Activated CD4-positive, alpha-beta T cell treated with anti-CD3 and anti-CD28 coated beads, Interleukin-2, amount 10 ng/mL, durations not matched to agents 24 days and 14 days (primary cell): ENCODE results near the gene MLLT10. TPM values are rescaled to one million over a fixed set of nuclear protein-coding genes. Genes with fewer than 3 reads are reported as not detected.
"Not testable (repeated sequence)": the region's sequence is repeated elsewhere in the genome, so short reads cannot be mapped to it uniquely, and the experiment has no call there.

Experiments used
- DNase-seq: peaks from one replicate; pipeline ENCODE4 v3.0.0; 2022
- H3K27ac Mint-ChIP-seq: one replicate; pipeline ENCODE4 v1.8.0; 2022; ENCODE audit warnings: mild to moderate bottlenecking, mixed read lengths
- H3K27me3 Mint-ChIP-seq: one replicate; pipeline ENCODE4 v1.8.0; 2022; ENCODE audit warnings: mixed read lengths
- H3K36me3 Mint-ChIP-seq: one replicate; pipeline ENCODE4 v1.8.0; 2022; ENCODE audit warnings: low read depth, mild to moderate bottlenecking, mixed read lengths
- H3K4me1 Mint-ChIP-seq: one replicate; pipeline ENCODE4 v1.8.0; 2021; ENCODE audit warnings: mixed read lengths
- H3K4me3 Mint-ChIP-seq: one replicate; pipeline ENCODE4 v1.8.0; 2022; ENCODE audit warnings: mild to moderate bottlenecking, moderate library complexity, mixed read lengths
- H3K9me3 Mint-ChIP-seq: one replicate; pipeline ENCODE4 v1.8.0; 2021; ENCODE audit warnings: mixed read lengths
- intact Hi-C: fragments of 100-400 bp; cut with micrococcal nuclease; formaldehyde crosslinking; loops from one replicate; pipeline ENCODE4 v1.15.1; 2023
- total RNA-seq: library from RNA; stranded (reverse); gene quantifications from 2 replicates; pipeline ENCODE4 v1.2.3, GENCODE V29; 2022

MLLT10 gene
- total RNA-seq, 1 donor from 2014 or later = 42.0 TPM

- peaks cover 19% of the 10 kb centered on the region for H3K36me3 Mint-ChIP-seq
- no peaks in the 10 kb centered on the region for H3K27me3 Mint-ChIP-seq
- intact Hi-C loops = no loop called here
- no peak overlapping the region for H3K4me3 Mint-ChIP-seq
- H3K27ac Mint-ChIP-seq = no peak overlapping the region
- H3K9me3 Mint-ChIP-seq = no peaks in the 10 kb centered on the region
- DNase-seq = no peak
- peaks cover 10% of the 10 kb centered on the region for H3K4me1 Mint-ChIP-seq
Measured at GRCh38 chr10:21617267-21617666, 83.2 kb downstream of the MLLT10 start.

DNA sequence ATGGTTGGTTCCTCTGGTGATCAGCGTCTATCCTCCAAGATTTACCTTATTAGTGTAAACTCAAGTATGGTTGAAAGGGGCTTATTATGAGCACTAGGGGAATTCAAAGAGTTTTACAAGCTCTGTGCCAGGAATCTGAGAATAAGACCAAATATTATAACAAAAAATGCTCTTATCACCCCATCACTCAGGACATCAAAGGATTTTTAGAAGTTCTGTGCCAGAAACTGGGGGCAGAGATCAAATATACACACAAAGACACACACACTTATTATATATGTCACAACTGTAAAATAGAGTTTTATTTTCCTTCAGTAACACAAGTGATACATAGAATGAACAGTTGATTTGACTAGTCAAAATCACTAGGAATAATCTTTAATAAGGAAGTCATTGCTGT lies 89.3 kb downstream of the MLLT10 start:
- DNase-seq = no peak
- Mint-ChIP-seq H3K4me3 (no peak overlapping the region), H3K36me3 (peaks cover 45% of the 10 kb centered on the region), H3K9me3 (peaks cover 14% of the 10 kb centered on the region), H3K4me1 (peaks cover 21% of the 10 kb centered on the region), H3K27me3 (no peaks in the 10 kb centered on the region), H3K27ac (no peak overlapping the region)
- intact Hi-C loops = no loop called here

DNA sequence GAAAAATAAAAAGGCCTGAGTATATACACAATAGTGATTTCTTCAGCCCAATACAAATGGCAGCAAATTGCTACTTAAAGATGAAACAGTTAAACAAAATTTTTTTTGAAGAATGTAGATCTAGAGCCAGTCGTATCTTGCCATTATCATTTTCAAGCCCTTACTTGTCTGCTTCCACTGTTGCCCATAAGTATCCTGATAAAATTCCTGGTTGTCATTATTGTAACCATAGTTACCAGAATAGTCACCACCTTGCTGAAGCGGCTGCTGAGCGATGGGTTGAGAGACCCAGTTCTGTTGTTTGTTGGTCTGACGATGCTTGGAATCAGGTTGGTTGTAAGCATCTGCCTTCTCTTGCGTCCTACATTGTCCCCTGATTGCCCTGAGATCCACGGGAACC lies 90.4 kb downstream of the MLLT10 start:
- H3K4me3 Mint-ChIP-seq, intact Hi-C loops, H3K27ac Mint-ChIP-seq, H3K27me3 Mint-ChIP-seq: not testable (repeated sequence)
- Mint-ChIP-seq H3K4me1 (peaks cover 22% of the 10 kb centered on the region), H3K9me3 (peaks cover 14% of the 10 kb centered on the region), H3K36me3 (peaks cover 45% of the 10 kb centered on the region)
- peak; percentile 40 for DNase-seq

DNA sequence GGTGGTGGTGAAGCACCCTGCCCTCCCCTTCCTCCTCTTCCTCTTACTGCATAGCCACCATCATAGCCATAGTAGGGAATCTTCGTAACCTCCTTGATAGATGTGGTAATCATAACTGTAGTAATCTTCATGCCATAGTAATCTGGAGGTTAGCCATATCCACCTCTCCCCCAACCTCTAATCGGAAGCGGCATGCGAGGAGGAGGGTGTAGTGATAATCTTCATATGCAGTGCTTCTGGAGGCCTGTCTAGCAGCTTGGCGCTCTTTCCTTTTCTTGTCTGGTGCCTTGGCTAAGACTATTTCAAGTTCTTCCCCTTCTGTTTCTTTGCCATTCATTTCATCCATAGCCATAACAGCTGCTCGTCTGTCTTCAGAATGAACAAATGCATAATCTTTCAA lies 90.9 kb downstream of the MLLT10 start:
- Mint-ChIP-seq H3K27me3 (no peaks in the 10 kb centered on the region), H3K4me3 (no peak overlapping the region), H3K9me3 (peaks cover 14% of the 10 kb centered on the region), H3K36me3 (peaks cover 50% of the 10 kb centered on the region), H3K4me1 (peaks cover 23% of the 10 kb centered on the region), H3K27ac (no peak overlapping the region)
- intact Hi-C loops = no loop called here
- peak; percentile 35 for DNase-seq

GRCh38 chr10:21625623-21626229 lies 91.7 kb downstream of the MLLT10 start:
- Mint-ChIP-seq H3K9me3 (peaks cover 14% of the 10 kb centered on the region), H3K27ac (peak overlapping the region; percentile 17), H3K4me3 (no peak overlapping the region), H3K27me3 (no peaks in the 10 kb centered on the region), H3K36me3 (peaks cover 56% of the 10 kb centered on the region), H3K4me1 (peaks cover 24% of the 10 kb centered on the region)
- DNase-seq = peak; percentile 53
- intact Hi-C loops = no loop called here

DNA sequence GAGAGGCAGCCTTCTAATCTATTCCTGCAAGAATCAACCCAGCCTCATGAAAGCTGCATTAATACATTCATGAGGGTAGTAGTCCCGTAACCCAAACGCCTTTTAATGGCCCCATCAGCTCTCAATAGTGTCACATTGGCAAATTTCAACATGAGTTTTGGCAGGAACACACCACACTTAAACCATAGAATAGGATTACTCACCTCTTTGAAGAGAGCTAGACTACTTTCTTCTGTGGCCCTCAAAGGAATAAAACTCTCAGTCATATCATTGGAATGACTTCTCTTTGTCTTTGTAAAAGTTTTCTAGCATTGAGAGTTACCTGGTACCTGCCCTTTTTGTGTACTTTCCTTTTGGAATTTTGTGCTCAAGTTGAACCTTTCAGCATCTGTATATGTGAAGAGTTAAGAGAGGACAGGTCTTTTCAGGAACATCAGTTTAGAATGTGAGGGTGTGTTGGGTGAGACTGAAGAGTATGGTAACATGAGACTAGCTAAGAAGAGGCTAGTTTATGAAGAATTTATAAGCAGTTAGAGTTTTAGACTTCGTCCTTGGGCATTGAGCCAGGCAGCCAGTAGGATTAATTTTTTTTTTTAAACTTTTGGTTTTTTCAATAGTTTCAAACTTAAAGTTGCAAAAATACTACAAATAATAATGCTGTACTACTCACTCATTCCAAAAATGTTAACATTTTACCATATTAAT lies 92.6 kb downstream of the MLLT10 start:
- Mint-ChIP-seq H3K4me1 (peaks cover 28% of the 10 kb centered on the region), H3K27ac (no peak overlapping the region), H3K9me3 (peaks cover 14% of the 10 kb centered on the region), H3K36me3 (peaks cover 61% of the 10 kb centered on the region), H3K4me3 (no peak overlapping the region), H3K27me3 (no peaks in the 10 kb centered on the region)
- DNase-seq = peak; percentile 24
- intact Hi-C loops = no loop called here

DNA sequence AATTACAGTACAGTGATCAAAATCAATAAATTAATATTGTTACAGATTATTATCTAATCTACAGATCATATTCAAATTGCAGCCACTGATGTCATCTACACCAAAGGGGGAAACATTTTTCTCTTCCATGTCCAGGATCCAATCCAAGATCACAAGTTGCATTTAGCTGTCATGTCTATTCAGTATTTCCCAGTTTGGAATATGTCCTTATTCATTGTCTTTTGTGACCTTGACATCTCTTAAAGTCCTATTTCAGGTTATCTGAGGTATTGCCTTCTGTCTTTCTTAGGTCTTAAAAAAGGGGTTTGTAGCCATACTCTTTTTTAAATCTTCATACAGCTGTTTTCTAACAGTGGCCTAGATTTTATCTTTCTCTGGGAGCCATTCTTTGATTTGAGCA lies 93.3 kb downstream of the MLLT10 start:
- Mint-ChIP-seq H3K27me3 (no peaks in the 10 kb centered on the region), H3K4me1 (peaks cover 28% of the 10 kb centered on the region), H3K4me3 (no peak overlapping the region), H3K27ac (no peak overlapping the region), H3K36me3 (peaks cover 64% of the 10 kb centered on the region), H3K9me3 (peaks cover 14% of the 10 kb centered on the region)
- intact Hi-C loops = no loop called here
- DNase-seq = peak; percentile 4

DNA sequence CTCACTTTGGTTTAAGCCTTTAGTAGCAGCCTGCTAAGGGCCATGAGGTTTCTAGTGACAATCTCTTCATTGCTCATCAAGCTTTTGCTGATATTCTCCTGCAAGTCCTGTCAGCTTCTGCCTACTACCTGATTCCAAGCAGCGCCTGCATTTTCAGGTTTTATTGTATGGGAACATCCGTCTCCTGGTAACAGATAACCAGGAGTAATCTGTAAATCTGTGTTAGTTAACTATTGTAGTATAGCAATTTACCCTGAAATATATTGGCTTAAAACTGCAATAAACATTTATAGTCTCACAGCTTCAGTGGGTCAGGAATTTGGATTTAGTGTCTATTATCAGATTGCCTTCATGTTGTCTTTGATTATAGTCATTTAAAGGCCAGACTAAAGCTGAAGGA lies 94.0 kb downstream of the MLLT10 start:
- H3K9me3 Mint-ChIP-seq = peaks cover 14% of the 10 kb centered on the region
- H3K27ac Mint-ChIP-seq = no peak overlapping the region
- H3K27me3 Mint-ChIP-seq = no peaks in the 10 kb centered on the region
- H3K4me3 Mint-ChIP-seq = no peak overlapping the region
- DNase-seq = peak; percentile 46
- peaks cover 64% of the 10 kb centered on the region for H3K36me3 Mint-ChIP-seq
- peaks cover 28% of the 10 kb centered on the region for H3K4me1 Mint-ChIP-seq
- intact Hi-C loops = no loop called here

GRCh38 chr10:21628645-21629044 lies 94.6 kb downstream of the MLLT10 start:
- H3K4me1 Mint-ChIP-seq = peaks cover 28% of the 10 kb centered on the region
- peaks cover 14% of the 10 kb centered on the region for H3K9me3 Mint-ChIP-seq
- H3K36me3 Mint-ChIP-seq = peaks cover 62% of the 10 kb centered on the region
- intact Hi-C loops, H3K27me3 Mint-ChIP-seq, H3K4me3 Mint-ChIP-seq, H3K27ac Mint-ChIP-seq: not testable (repeated sequence)
- peak; percentile 10 for DNase-seq

DNA sequence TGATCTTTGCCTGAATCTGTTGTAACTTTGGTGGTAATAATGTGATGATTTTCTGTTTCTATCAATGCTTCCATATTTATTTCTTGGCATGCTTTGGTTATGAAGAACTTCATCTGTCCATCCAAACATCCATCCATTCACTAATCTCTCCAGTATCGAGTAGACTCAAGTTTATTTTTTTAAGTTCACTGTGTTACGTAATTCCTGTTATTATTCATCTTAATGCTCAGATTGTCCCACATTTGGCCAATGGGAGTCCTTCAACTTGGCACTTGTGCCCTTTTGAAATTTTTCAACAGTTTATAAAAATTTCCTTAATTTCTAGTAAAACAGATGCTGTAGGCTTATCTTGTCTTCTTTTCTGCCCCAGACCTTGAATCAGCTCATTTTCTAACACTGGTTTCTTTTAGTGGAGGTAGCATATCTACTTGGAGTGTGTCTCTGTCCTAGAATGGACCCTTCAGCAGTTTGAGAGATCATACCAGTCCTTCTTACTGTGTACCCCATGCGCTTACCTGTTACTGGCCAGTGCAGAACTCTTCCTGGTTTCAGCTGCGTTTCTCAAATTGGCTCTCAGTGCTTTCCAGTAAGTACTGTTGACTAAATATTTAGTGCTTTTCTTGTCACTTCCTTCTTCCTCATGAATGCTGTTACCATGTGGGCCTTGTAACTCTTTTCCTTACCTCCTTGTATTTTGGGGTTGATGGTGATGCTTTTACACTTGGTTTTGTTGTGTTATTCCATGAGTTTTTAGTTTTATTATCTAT lies 100.8 kb downstream of the MLLT10 start:
- Mint-ChIP-seq H3K4me3 (no peak overlapping the region), H3K4me1 (peaks cover 11% of the 10 kb centered on the region), H3K9me3 (no peaks in the 10 kb centered on the region), H3K36me3 (peaks cover 34% of the 10 kb centered on the region), H3K27me3 (no peaks in the 10 kb centered on the region), H3K27ac (no peak overlapping the region)
- peak; percentile 49 for DNase-seq
- intact Hi-C loops = no loop called here

DNA sequence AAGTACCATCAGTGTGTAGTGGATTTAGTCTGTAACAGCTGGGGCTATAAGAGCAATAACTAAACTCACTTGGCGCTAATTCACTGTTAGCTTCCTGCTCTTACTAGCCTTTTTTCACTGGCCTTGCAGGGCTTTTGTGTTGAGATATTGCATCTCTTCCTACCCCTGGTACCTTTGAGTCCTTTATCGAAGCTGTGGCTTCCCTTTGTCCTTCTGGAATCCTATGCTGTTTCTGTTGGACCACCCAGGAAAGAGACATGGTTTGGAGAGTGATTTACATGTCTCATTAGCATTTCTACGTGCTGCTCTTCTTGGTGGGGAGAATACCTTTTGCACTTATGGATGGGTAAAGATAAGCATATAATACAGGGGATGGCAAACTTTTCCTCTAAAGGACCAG lies 103.8 kb downstream of the MLLT10 start:
- peak; percentile 43 for DNase-seq
- Mint-ChIP-seq H3K4me3 (no peak overlapping the region), H3K9me3 (no peaks in the 10 kb centered on the region), H3K4me1 (peaks cover 6% of the 10 kb centered on the region), H3K27me3 (no peaks in the 10 kb centered on the region), H3K27ac (no peak overlapping the region), H3K36me3 (peaks cover 17% of the 10 kb centered on the region)
- intact Hi-C loops = no loop called here

DNA sequence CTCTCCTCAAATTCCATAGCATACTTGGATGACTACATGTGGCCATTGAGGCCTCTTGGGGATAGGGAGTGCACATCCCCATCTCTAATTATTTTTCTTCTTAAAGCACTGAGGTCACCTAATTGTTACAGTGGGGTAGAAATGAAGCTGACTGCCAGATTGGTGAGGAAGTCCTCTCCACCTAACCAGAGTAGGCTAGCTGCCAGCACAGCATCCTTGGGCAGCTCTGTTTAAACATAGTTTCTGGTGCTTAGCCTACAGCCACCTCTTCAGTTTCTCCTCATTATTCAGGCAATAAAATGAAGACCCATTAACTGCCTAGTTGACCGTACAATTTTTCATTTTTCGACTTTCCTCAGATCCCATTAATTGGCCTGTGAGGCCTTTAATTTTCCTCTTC lies 104.6 kb downstream of the MLLT10 start:
- Mint-ChIP-seq H3K36me3 (peaks cover 17% of the 10 kb centered on the region), H3K27ac (no peak overlapping the region), H3K9me3 (no peaks in the 10 kb centered on the region), H3K4me1 (peaks cover 6% of the 10 kb centered on the region), H3K4me3 (no peak overlapping the region), H3K27me3 (no peaks in the 10 kb centered on the region)
- DNase-seq = peak; percentile 38
- intact Hi-C loops = no loop called here

DNA sequence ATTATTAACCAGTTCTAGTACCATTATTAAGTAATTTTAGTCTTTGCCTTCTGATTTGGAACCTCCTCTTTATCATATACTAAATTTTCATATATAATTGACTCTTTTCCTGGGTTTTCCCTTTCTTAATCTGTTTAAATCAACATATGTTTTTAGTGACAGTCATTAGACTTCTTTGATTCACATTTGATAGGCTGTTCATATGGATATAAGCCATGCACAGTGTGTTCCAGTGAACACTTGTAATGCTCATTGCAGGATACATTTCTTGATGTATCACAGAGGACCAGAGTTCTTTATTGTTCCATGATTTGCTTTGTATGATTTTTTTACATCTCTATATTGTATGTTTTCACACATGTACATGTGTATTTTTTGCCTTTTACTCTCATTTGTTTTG lies 114.0 kb downstream of the MLLT10 start:
- peaks cover 23% of the 10 kb centered on the region for H3K36me3 Mint-ChIP-seq
- no peak overlapping the region for H3K27ac Mint-ChIP-seq
- peaks cover 8% of the 10 kb centered on the region for H3K9me3 Mint-ChIP-seq
- peaks cover 14% of the 10 kb centered on the region for H3K4me1 Mint-ChIP-seq
- no peaks in the 10 kb centered on the region for H3K27me3 Mint-ChIP-seq
- intact Hi-C loops = no loop called here
- no peak for DNase-seq
- H3K4me3 Mint-ChIP-seq = no peak overlapping the region

DNA sequence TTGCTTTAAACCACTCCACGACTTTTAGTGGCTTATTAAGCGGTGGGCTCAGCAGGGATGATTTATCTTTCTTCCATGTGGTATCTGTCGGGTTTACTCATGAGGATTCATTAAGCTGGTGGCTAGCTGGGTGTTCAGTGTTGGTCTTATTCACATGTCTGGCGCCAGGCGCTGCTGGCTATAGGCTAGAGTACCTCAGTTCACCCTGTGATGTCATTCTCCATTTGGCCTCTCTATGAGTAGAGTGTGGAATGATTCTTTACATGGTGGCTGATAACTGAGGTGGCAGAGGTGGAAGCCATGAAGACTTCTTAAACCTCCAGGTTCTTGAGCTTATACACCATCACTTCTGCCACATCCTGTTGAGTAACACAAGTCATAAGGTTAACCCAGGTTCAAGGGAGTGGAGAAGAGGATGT lies 115.4 kb downstream of the MLLT10 start:
- peak overlapping the region; percentile 35 for H3K27ac Mint-ChIP-seq
- peaks cover 14% of the 10 kb centered on the region for H3K4me1 Mint-ChIP-seq
- DNase-seq = peak; percentile 70
- peaks cover 8% of the 10 kb centered on the region for H3K9me3 Mint-ChIP-seq
- H3K4me3 Mint-ChIP-seq = peak overlapping the region; percentile 2
- peaks cover 20% of the 10 kb centered on the region for H3K36me3 Mint-ChIP-seq
- intact Hi-C loops = no loop called here
- H3K27me3 Mint-ChIP-seq = no peaks in the 10 kb centered on the region
